ENCODE measurements around the gene RPS27A. TPM values are rescaled to one million over a fixed set of nuclear protein-coding genes. Genes with fewer than 3 reads are reported as not detected.

The RPS27A gene
- total RNA-seq, 1 experiment from 2014 or later = 1,343 TPM

DNA sequence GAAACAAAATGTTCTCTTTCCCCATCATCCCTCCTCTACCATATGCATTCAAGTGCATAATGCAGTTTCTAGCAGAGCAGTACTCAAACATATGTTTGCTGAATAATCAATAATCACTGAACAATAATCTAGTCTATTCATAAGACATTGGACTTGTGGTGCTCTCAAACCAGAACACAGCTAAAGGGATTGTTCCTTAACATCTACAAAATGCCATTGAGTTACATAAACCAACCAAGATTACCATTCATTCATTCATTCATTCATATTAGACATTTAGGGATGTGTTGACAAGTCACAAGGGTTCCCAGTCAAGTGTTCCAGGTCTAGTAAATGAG lies 4.3 kb upstream of the RPS27A start:
- TF ChIP-seq, protein P1, sequence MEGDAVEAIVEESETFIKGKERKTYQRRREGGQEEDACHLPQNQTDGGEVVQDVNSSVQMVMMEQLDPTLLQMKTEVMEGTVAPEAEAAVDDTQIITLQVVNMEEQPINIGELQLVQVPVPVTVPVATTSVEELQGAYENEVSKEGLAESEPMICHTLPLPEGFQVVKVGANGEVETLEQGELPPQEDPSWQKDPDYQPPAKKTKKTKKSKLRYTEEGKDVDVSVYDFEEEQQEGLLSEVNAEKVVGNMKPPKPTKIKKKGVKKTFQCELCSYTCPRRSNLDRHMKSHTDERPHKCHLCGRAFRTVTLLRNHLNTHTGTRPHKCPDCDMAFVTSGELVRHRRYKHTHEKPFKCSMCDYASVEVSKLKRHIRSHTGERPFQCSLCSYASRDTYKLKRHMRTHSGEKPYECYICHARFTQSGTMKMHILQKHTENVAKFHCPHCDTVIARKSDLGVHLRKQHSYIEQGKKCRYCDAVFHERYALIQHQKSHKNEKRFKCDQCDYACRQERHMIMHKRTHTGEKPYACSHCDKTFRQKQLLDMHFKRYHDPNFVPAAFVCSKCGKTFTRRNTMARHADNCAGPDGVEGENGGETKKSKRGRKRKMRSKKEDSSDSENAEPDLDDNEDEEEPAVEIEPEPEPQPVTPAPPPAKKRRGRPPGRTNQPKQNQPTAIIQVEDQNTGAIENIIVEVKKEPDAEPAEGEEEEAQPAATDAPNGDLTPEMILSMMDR (IDR thresholded peaks at IDR 0.05; ENCODE audit: unreplicated experiment) = no peak
- POLR2A ChIA-PET = no interaction called here
- H3K27ac Mint-ChIP-seq (ENCODE audit: low read depth, unreplicated experiment) = peak overlapping the region; percentile 16
- DNase-seq (ENCODE audit: unreplicated experiment) = no peak
- peaks cover 30% of the 10 kb centered on the region for H3K36me3 Mint-ChIP-seq (ENCODE audit: insufficient read depth, unreplicated experiment)
- no peaks in the 10 kb centered on the region for H3K27me3 Mint-ChIP-seq (ENCODE audit: insufficient read depth, unreplicated experiment)
- intact Hi-C loops (cut with micrococcal nuclease) = no loop called here
- H3K4me1 Mint-ChIP-seq (ENCODE audit: insufficient read depth, unreplicated experiment) = peaks cover 31% of the 10 kb centered on the region
- no TSS peak for BruUV-seq (replicated peaks)
- no peaks in the 10 kb centered on the region for H3K9me3 Mint-ChIP-seq (ENCODE audit: unreplicated experiment)
- CTCF ChIA-PET = interaction anchor here (0.9 kb wide), 1 partner anchor 177 kb away, joined by 3 read pairs; no protein-coding TSS in a partner anchor
- H3K4me3 Mint-ChIP-seq (ENCODE audit: unreplicated experiment) = no peak overlapping the region

DNA sequence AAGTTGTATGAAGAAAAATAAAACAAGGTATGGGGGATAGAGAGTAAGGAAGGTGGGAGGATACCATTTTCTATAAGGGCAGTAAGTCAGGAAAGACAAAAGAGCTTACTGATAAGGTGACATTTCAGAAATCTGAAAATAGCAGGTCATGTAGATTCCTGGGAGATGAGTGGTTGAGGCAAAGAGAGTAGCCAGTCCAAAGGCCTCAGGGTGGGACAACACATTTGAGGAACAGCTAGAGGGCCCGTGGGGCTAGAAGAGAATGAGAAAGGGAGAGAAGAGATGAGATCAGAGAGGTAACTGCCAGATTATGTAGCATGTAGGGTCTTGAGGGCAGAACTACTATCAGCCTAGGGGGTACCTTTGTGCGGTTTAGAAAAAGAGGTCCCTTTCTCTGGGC lies 3.3 kb upstream of the RPS27A start:
- H3K27ac Mint-ChIP-seq (ENCODE audit: low read depth, unreplicated experiment) = no peak overlapping the region
- no peaks in the 10 kb centered on the region for H3K27me3 Mint-ChIP-seq (ENCODE audit: insufficient read depth, unreplicated experiment)
- H3K4me3 Mint-ChIP-seq (ENCODE audit: unreplicated experiment) = no peak overlapping the region
- intact Hi-C loops (cut with micrococcal nuclease) = no loop called here
- H3K4me1 Mint-ChIP-seq (ENCODE audit: insufficient read depth, unreplicated experiment) = peaks cover 31% of the 10 kb centered on the region
- POLR2A ChIA-PET = interaction anchor here (0.6 to 0.7 kb wide), 3 partner anchors 39 to 227 kb away, joined by 3 read pairs; partner anchors contain the start of gene MTIF2
- CTCF ChIA-PET = interaction anchor here (0.5 to 0.9 kb wide), 3 partner anchors 47 to 178 kb away, joined by 3 read pairs; no protein-coding TSS in a partner anchor
- TF ChIP-seq, protein P1 (IDR thresholded peaks at IDR 0.05; ENCODE audit: unreplicated experiment) = no peak
- no TSS peak for BruUV-seq (replicated peaks)
- no peak for DNase-seq (ENCODE audit: unreplicated experiment)
- H3K9me3 Mint-ChIP-seq (ENCODE audit: unreplicated experiment) = no peaks in the 10 kb centered on the region
- peaks cover 35% of the 10 kb centered on the region for H3K36me3 Mint-ChIP-seq (ENCODE audit: insufficient read depth, unreplicated experiment)

DNA sequence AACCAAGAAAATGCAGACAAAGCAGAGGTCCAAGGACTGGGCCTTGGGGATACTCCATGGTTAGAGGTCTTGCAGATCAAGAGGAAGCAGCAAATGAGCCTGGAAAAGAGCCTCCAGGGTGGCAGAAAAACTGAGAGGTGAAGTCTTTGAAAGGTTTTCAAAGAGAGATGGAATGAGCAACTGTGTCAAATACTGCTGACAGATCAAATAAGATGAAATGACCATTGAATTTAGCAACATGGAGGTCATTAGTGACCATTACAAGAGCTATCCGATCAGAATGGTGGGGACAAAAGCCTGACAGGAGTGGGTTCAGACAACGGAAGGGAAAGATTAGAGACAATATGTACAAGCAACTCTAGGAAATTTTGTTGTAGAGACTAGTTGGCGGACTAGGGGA lies 1.9 kb upstream of the RPS27A start:
- TF ChIP-seq, protein P1 (IDR thresholded peaks at IDR 0.05; ENCODE audit: unreplicated experiment) = no peak
- POLR2A ChIA-PET = interaction anchor here (0.8 to 1.7 kb wide), 3 partner anchors 11 to 220 kb away, joined by 3 to 4 read pairs (median 4); no protein-coding TSS in a partner anchor
- H3K27ac Mint-ChIP-seq (ENCODE audit: low read depth, unreplicated experiment) = peak overlapping the region; percentile 96

DNA sequence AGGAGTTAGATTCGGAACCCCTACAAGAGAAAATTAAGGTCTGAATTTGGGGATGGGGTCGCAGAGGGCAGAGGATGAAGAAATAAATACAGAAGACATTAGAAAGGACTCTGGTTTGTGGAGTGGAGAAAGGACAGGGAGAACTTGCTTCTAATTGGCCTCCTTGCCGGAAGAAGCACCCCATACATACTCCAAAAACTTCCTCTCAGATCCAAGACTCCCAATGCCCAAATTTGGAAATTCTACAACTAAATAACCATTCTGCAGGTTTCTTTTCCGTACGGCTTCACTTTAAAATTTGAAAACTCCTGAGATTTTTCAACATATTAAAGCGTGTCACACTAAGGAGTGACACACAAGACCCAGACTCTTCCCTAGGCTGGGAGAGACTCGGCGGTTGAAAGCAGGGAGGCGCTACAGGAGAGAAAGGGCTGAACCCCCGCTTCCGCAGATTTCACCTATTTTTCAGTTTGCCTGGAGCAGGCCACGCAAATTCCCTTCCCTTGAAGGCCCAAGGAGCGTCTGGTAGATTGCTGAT lies 873 bp upstream of the RPS27A start:
- Mint-ChIP-seq H3K4me1 (ENCODE audit: insufficient read depth, unreplicated experiment) (peaks cover 36% of the 10 kb centered on the region), H3K9me3 (ENCODE audit: unreplicated experiment) (no peaks in the 10 kb centered on the region), H3K27me3 (ENCODE audit: insufficient read depth, unreplicated experiment) (no peaks in the 10 kb centered on the region), H3K4me3 (ENCODE audit: unreplicated experiment) (peak overlapping the region; percentile 87), H3K27ac (ENCODE audit: low read depth, unreplicated experiment) (peak overlapping the region; percentile 96), H3K36me3 (ENCODE audit: insufficient read depth, unreplicated experiment) (peaks cover 54% of the 10 kb centered on the region)
- POLR2A ChIA-PET = interaction anchor here (0.8 to 1.7 kb wide), 3 partner anchors 12 to 221 kb away, joined by 3 to 5 read pairs (median 4); no protein-coding TSS in a partner anchor
- TSS peak; percentile 64 for BruUV-seq (replicated peaks)
- intact Hi-C loops (cut with micrococcal nuclease) = loop anchor here (5.0 kb wide), 3 partner anchors 186 to 329 kb away; partner anchors contain the start of gene CCDC88A
- peak; percentile 50 for DNase-seq (ENCODE audit: unreplicated experiment)
- TF ChIP-seq, protein P1 (IDR thresholded peaks at IDR 0.05; ENCODE audit: unreplicated experiment) = no peak
- CTCF ChIA-PET = interaction anchor here (0.6 kb wide), 1 partner anchor 183 kb away, joined by 3 read pairs; no protein-coding TSS in a partner anchor

More for the DNA sequence above, 1.9 kb upstream of the RPS27A start:
- no TSS peak for BruUV-seq (replicated peaks)
- no peak for DNase-seq (ENCODE audit: unreplicated experiment)
- intact Hi-C loops (cut with micrococcal nuclease) = loop anchor here (5.0 kb wide), 3 partner anchors 187 to 328 kb away; partner anchors contain the start of gene CCDC88A
- peaks cover 36% of the 10 kb centered on the region for H3K4me1 Mint-ChIP-seq (ENCODE audit: insufficient read depth, unreplicated experiment)
- H3K27me3 Mint-ChIP-seq (ENCODE audit: insufficient read depth, unreplicated experiment) = no peaks in the 10 kb centered on the region
- peak overlapping the region; percentile 87 for H3K4me3 Mint-ChIP-seq (ENCODE audit: unreplicated experiment)
- H3K36me3 Mint-ChIP-seq (ENCODE audit: insufficient read depth, unreplicated experiment) = peaks cover 46% of the 10 kb centered on the region
- no peaks in the 10 kb centered on the region for H3K9me3 Mint-ChIP-seq (ENCODE audit: unreplicated experiment)
- CTCF ChIA-PET = no interaction called here
